HTR-8/SVneo (cell line): ENCODE data around the gene ZBTB21.
"Not testable (repeated sequence)": the region's sequence is repeated elsewhere in the genome, so short reads cannot be mapped to it uniquely, and the experiment has no call there.

ENCODE experiments used
- DNase-seq: peaks from one replicate; pipeline ENCODE4 v3.0.0; 2011; ENCODE audit warnings: low spot score, mixed read lengths; ENCODE audit not compliant: insufficient read length
- FAIRE-seq: peaks from 2 replicates; lab custom pipeline; 2011; peaks lifted over from hg19 to GRCh38; lab: Jason Lieb, UNC

The ZBTB21 gene

GRCh38 chr21:41973427-41973831 is 36.7 kb downstream of the ZBTB21 start:
- FAIRE-seq, result no peak

DNA sequence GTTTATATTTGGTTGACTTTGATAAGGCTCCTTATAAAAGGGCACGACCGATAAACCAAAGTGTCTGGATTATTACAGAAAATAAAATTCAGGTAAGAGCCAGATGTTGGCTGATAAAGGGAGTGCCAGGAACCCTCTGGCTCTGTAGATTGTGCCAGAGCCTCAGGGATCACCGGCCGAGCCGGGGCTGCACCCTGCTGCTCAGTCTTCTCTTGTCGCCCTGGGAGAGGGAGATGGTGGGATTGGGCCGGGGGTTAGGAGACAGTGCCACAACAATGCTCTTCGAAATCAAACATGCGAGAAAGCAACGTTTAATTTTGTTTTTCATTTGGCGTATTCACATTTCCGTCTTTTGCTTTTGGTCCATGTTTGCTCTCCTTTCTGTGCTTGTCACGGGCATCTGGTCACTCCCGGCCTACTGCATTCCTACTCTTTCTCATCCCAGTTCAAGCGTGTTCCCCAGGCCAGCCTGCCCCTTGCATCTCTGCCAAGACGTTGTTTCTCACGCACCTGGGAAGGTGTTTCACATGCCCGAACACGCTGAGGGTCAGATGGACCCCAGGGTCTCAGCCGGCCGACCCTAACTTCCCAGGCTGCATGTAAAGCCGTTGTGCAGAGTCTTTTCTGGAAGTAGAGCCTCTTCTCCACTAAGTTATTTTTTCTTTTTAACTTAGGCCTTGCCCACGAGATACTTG is 37.5 kb downstream of the ZBTB21 start:
- FAIRE-seq, result no peak
- DNase-seq, result no peak

More at GRCh38 chr21:41973427-41973831, 36.7 kb downstream of the ZBTB21 start:
- DNase-seq, result no peak

GRCh38 chr21:41971891-41972290 is 38.3 kb downstream of the ZBTB21 start:
- DNase-seq (no peak), FAIRE-seq (no peak)

DNA sequence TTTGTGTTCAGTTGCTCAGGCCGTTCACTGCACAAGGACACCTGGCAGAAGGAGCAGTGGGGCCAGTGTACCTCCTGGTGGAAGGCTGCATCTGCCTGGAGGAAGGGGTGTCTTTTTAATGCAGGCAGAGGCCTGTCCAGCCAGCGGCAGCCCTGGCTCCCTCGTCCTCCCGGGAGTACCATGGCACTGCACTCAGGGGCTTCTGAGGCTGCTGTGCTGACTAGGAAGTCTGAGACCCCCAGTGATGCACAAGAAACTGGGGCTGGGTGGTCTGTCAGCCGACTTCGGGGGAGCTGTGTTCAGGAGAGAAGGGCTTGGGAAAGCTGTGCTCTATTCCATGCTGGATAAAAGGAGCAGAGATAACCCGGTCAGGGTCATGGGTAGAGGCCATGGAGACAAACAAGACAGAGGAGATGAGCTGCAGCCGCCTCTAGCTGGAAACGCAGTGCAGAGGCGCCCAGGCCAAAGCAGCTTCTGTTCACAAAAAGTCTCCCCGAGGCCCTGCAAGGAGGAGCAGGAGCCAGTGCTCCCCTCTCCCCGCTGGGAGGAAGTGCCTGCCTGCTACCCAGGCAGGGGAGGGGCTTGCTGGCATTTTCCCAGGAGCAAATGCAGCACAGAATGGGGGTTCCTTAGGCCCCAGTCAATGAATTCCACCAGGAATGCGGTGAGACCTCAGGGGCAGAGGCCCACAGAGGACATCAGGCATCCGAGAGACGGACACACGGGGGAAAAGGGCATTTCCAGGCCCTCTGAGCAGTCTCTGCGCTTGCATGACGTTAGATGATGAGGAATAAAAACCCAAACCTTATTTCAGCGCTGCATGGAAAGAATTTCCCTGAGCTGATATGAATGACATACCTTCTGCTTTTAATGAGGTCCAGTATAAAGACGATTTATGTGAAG is 39.2 kb downstream of the ZBTB21 start:
- DNase-seq, result no peak
- FAIRE-seq, result no peak

DNA sequence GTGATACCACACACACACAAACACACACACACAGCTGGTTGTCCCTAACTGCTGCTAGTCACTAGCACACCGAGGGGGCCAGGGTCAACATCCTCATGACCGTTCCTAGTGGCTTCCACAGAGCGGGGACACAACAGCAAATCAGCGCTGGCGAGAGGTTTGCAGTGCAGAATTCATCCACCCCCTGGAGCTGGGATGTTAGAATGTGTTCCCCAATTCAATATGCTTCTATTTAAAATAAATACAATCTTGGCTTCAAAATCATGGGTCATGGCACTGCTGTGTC is 40.1 kb downstream of the ZBTB21 start:
- DNase-seq (no peak), FAIRE-seq (no peak)

DNA sequence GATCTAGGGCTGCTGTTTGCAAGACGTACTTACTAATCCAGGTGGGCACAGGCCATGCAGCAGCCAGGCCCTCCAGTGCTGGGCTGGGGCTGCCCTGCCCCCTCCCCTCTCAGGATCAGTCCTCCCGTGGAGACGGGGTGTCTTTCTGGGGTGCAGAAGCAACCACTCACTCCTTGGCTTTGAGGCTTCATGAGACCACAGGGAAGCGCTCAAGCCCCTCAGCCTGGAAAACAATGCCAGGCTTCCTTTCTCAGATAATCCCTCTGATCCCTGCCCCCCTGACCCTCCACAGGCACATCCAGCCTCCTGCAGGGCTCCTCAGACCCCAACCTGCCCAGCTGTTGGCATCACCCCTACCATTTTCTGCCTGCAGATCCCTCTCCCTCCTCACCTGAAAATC is 42.5 kb downstream of the ZBTB21 start:
- DNase-seq (no peak), FAIRE-seq (no peak)

DNA sequence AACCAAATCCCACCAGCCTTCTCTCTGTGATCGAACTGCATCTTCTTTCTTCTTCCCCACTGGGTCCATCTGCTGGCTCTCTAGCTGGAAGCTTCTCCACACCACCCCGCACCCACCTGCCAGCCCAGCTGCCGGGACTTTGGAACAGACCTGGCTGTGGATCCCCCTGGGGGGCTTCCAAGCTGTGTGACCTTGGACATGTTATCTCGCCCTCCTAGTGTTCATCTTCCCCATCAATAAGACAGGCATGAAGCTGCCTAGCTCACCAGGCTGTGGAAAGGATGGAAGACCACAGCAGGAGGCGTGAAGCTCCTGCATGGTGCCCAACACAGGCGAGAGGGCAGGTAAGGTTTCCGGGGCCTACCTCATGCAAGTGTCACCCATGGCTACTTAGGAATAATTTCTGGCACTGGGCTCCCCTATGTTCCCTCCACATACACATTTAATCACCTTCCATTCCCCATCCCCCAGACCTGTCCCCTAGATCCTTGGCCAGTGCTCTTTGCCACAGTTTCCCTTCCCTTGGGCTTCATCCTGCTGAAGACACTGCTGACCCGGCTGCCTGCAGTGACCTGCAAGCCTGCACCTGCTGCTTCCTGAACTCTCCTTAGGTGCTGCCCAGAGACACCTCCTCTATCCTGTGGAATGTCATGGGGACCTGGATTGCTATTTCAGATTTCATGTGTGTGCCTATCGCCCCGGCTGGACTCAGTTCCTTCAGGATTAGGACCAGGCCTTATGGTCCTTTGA is 43.1 kb downstream of the ZBTB21 start:
- DNase-seq (no peak), FAIRE-seq (no peak)

DNA sequence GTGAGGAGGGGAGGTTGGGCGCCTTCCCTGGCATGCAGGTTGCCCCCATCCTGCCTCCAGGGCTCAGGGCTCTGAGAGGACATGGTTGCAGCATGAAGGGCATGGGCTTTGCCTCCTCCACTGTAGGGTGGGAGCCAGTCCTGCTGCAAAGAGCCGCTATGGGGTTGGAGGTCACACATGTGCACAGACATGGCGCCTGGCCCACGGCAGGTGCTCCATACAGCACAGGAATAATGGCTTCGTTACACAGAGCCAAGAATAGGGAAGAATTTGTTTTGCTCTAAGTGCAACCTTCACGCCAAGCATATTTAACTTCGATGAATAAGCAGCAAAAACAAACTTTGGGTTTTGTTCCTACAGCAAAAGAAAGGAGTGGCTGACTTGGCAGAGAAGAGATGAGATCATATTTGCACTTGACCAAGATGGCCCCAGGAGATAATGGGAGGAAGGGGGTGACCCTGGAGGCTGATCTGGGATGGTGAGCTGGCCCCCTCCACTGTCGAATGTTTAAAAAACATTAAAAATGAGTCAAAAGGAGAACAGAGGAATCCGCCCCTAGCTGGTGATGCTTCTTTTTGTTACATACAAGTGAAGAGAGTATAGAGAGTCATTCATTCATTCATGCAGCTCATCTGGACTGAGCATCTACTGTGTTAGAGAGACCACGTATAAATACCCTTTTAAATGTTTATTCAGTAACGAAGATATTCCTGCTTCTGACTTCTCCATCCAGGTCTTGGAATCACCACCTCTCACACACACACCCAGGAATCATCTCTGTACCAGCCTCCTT is 43.9 kb downstream of the ZBTB21 start:
- FAIRE-seq (no peak), DNase-seq (no peak)

GRCh38 chr21:41965461-41966013 is 44.6 kb downstream of the ZBTB21 start:
- no peak for FAIRE-seq
- no peak for DNase-seq

- FAIRE-seq (no peak), DNase-seq (no peak)
These were observed 45.1 kb downstream of the ZBTB21 start for GRCh38 chr21:41965045-41965444.

- FAIRE-seq (no peak), DNase-seq (no peak)
These were observed 46.0 kb downstream of the ZBTB21 start for GRCh38 chr21:41964171-41964570.

DNA sequence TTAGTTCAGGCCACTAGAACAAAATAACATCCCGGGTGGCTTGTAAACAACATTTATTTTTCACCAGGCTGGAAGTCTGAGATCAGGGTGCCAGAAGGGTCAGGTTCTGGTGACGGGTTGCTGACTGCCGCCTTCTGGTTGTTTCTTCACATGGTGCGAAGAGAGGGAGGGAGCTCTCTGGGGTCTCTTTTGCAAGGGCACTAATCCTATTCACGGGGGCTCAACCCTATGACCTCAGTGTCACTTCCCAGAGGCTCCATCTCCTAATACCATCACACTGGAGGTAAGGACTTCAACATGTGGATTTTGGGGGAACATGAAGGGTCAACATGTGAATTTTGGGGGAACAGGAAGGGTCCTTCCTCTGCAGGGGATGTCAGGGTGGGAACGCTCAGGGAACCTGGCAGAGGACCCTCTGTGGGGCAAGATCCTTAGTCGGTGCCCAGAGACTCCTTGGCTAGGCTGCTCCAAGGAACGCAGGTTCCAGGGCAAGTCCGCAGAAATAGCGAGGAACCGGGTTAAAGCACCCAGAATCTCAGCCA is 47.7 kb downstream of the ZBTB21 start:
- FAIRE-seq (no peak), DNase-seq (no peak)

DNA sequence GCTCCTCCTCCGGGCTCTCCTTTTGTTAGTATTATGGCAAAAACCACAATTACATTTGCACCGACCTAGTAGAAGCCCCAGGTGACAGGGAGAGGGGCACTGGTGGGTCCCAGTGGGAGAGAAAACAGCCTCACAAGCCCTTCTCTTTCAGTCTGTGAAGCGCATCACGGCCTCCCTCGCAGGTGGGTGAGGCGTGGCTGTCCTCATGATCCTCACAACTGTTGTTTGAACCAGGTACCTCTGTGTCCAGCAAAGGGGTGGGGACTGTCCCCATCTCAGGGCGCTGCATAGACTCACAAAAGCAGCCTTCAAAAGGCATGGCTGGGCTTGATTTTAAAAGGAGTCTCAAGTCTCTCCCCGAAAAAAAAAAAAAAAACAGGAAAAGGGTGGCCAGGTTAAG is 48.4 kb downstream of the ZBTB21 start:
- DNase-seq (no peak), FAIRE-seq (no peak)

DNA sequence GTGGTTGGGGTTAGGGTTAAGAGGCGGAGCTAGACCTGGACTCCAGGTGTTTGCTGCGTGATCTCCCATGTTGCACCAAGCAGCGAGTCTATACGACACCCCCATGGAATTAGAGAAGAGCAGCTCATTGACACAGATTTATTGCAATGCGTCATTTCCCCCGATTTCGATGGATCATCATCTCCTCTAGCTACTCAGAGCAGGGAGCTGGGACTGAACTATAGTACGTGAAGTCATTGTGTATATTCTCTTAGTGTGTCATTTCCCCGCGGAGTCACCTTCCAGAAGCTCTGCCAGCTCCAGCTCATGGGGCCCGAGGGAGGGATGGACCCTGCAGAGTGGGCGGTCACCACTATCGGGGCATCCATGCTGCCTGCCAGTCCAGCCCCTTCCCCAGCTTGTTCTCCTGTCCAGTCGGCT is 48.9 kb downstream of the ZBTB21 start:
- DNase-seq (peak; percentile 80), FAIRE-seq (peak; percentile 90)

- FAIRE-seq (no peak), DNase-seq (no peak)
These were observed 49.8 kb downstream of the ZBTB21 start for GRCh38 chr21:41960386-41960785.

- not testable (repeated sequence) for DNase-seq, FAIRE-seq
These were observed 50.5 kb downstream of the ZBTB21 start for GRCh38 chr21:41959697-41960096.

DNA sequence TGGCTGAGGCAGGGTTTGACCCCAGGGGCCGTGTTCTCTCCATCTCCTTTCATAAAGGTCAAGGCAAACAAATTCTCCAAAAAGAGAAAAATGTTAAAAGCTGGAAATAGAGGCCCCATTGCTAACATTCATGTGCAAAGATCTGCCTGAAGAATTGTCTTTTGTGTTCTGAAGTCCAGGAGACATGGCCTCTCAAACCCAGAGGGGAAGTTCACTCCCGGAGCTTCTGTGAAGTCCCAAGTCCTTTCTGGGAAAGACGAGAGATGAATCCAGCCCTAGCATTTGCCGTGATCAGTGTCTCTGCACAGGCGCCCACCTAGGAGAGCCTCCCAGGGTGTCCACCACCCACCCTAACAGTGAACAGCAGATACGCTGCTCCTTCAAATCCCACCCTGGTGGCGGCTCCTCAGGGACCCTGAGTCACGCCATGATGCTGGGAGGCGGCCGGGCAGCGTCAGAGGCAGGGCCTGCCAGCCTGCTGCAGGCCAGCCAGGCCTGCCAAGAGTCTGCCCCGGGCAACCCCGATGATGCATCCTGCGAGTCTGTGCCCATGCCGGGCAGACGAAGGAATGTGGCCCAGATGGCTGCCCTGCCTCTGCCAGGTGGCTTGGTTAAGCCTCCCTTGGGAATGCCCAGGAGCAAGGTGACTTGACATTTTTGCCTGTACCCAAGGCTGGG is 51.1 kb downstream of the ZBTB21 start:
- FAIRE-seq (no peak), DNase-seq (no peak)

DNA sequence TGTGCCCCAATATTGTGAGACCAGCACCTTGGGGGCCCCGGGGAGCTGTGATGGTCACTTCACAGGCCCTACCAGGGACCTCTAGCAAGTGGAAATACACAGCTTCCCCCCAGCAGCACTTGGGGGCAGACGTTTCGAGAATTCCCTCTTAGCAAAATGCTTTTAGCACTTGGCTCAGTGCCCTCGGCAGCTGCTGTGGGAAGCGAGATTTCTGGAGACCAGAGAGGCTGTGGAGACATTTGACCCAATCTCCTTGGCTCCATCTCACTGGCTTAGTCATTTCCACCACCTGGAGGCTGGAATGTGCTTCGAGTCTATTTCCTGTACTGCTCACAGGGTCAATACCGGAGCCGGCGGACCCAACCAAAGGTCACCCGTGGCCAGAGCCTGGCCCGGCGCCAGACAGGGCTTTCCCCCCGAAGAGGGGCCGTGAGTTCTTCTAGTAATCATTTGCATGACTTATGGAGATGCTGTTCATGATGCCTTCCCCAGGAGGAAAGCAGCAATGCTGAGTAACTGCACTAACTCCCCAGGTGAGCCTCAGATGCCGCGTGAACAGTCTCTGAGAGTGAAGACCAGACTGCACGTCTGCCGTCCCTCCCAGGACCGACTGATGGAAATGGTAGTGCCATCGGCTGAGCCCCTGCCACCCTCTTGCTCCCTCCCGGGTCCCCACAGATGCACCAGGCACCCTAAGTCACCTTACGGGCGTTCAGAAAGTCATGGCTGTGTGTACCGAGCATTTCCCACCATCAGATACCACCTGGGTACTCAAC is 52.0 kb downstream of the ZBTB21 start:
- DNase-seq, result peak; percentile 86
- FAIRE-seq, result no peak
